GM21619 (cell line): ENCODE measurements around the gene HOXA7.

Experiments
- ATAC-seq: cut with Tn5 transposase; IDR thresholded peaks from one replicate; pipeline ENCODE4 v1.9.1; 2021; ENCODE audit not compliant: unreplicated experiment

Gene HOXA7

GRCh38 chr7:27122077-27122910 lies 34.2 kb downstream of the HOXA7 start:
- ATAC-seq, result no peak

- no peak for ATAC-seq
Measured at GRCh38 chr7:27121684-27122076, 34.8 kb downstream of the HOXA7 start.

- ATAC-seq, result no peak
Measured at GRCh38 chr7:27119412-27119911, 37.0 kb downstream of the HOXA7 start.

GRCh38 chr7:27118580-27118979 lies 37.9 kb downstream of the HOXA7 start:
- ATAC-seq, result no peak

GRCh38 chr7:27117887-27118491 lies 38.5 kb downstream of the HOXA7 start:
- ATAC-seq, result no peak

- no peak for ATAC-seq
Measured at GRCh38 chr7:27116962-27117886, 39.3 kb downstream of the HOXA7 start.

GRCh38 chr7:27116031-27116961 lies 40.2 kb downstream of the HOXA7 start:
- no peak for ATAC-seq

GRCh38 chr7:27115221-27116026 lies 41.1 kb downstream of the HOXA7 start:
- no peak for ATAC-seq

GRCh38 chr7:27114881-27115220 lies 41.6 kb downstream of the HOXA7 start:
- no peak for ATAC-seq

GRCh38 chr7:27113991-27114769 lies 42.3 kb downstream of the HOXA7 start:
- no peak for ATAC-seq

- no peak for ATAC-seq
Measured at GRCh38 chr7:27112955-27113949, 43.2 kb downstream of the HOXA7 start.

GRCh38 chr7:27112361-27112760 lies 44.1 kb downstream of the HOXA7 start:
- ATAC-seq, result no peak

- no peak for ATAC-seq
Measured at GRCh38 chr7:27111751-27112277, 44.7 kb downstream of the HOXA7 start.

GRCh38 chr7:27111042-27111750 lies 45.3 kb downstream of the HOXA7 start:
- no peak for ATAC-seq

GRCh38 chr7:27110186-27111031 lies 46.1 kb downstream of the HOXA7 start:
- ATAC-seq, result no peak
